Measurements from ENCODE around the gene DDB1.

DDB1 gene

GRCh38 chr11:61297746-61298145 is 35.2 kb downstream of the DDB1 start:
- no peak overlapping the region for H3K27ac ChIP-seq (ENCODE audit: insufficient read depth in 1 of 2, low read depth in 1 of 2, low read length in 2 of 2, poor library complexity in 1 of 2, severe bottlenecking in 2 of 2)
- no peaks in the 10 kb centered on the region for H3K9me3 ChIP-seq (ENCODE audit: control extremely low read depth in 1 of 5, control insufficient read depth in 4 of 5, insufficient read depth in 2 of 5, low read depth in 1 of 5, low read length in 4 of 5)
- ChIA-PET POLR2A (no interaction called here), CTCF (interaction anchor here (0.8 kb wide), 1 partner anchor 20 kb away, joined by 3 read pairs; no protein-coding TSS in a partner anchor)
- H3K4me1 ChIP-seq (ENCODE audit: control extremely low read depth in 1 of 4, control insufficient read depth in 4 of 4, insufficient read depth in 4 of 4, low read length in 3 of 4): peaks cover 4 to 50% (median 38%) of the 10 kb centered on the region in 4 experiments
- H3K36me3 ChIP-seq (ENCODE audit: control insufficient read depth in 4 of 4, insufficient read depth in 4 of 4, low read length in 3 of 4): peaks cover 13 to 46% (median 32%) of the 10 kb centered on the region in 4 experiments
- WGBS (ENCODE audit: insufficient coverage): 28% methylated on average over 3 of the region's 5 CpGs
- peak in 1 of 3 donors; percentile 10 for DNase-seq
- H3K4me3 ChIP-seq (ENCODE audit: control insufficient read depth in 1 of 7, extremely low read depth in 1 of 7, insufficient read depth in 4 of 7, low read depth in 2 of 7, low read length in 6 of 7): no peak overlapping the region
- H3K27me3 ChIP-seq (replicated peaks in 2 of 5; ENCODE audit: control insufficient read depth in 4 of 5, insufficient read depth in 5 of 5, low read length in 4 of 5): no peaks in the 10 kb centered on the region

GRCh38 chr11:61297341-61297740 is 35.6 kb downstream of the DDB1 start:
- no peak overlapping the region for H3K4me3 ChIP-seq (ENCODE audit: control insufficient read depth in 1 of 7, extremely low read depth in 1 of 7, insufficient read depth in 4 of 7, low read depth in 2 of 7, low read length in 6 of 7)
- peaks cover 13 to 42% (median 28%) of the 10 kb centered on the region in 4 experiments for H3K36me3 ChIP-seq (ENCODE audit: control insufficient read depth in 4 of 4, insufficient read depth in 4 of 4, low read length in 3 of 4)
- H3K27ac ChIP-seq (ENCODE audit: insufficient read depth in 1 of 2, low read depth in 1 of 2, low read length in 2 of 2, poor library complexity in 1 of 2, severe bottlenecking in 2 of 2): no peak overlapping the region
- POLR2A ChIA-PET: no interaction called here
- WGBS (ENCODE audit: insufficient coverage): 78% methylated on average over 1 of the region's 1 CpG
- no peaks in the 10 kb centered on the region for H3K27me3 ChIP-seq (replicated peaks in 2 of 5; ENCODE audit: control insufficient read depth in 4 of 5, insufficient read depth in 5 of 5, low read length in 4 of 5)
- H3K9me3 ChIP-seq (ENCODE audit: control extremely low read depth in 1 of 5, control insufficient read depth in 4 of 5, insufficient read depth in 2 of 5, low read depth in 1 of 5, low read length in 4 of 5): no peaks in the 10 kb centered on the region
- DNase-seq: no peak
- CTCF ChIA-PET: interaction anchor here (0.8 to 1.1 kb wide), 2 partner anchors 17 to 20 kb away, joined by 3 read pairs; no protein-coding TSS in a partner anchor
- peaks cover 4 to 50% (median 38%) of the 10 kb centered on the region in 4 experiments for H3K4me1 ChIP-seq (ENCODE audit: control extremely low read depth in 1 of 4, control insufficient read depth in 4 of 4, insufficient read depth in 4 of 4, low read length in 3 of 4)

- 38% methylated on average over 9 of the region's 12 CpGs for WGBS (ENCODE audit: insufficient coverage)
- no peak for DNase-seq
- Histone ChIP-seq H3K4me3 (ENCODE audit: control insufficient read depth in 1 of 7, extremely low read depth in 1 of 7, insufficient read depth in 4 of 7, low read depth in 2 of 7, low read length in 6 of 7) (peak overlapping the region; percentile 19 to 80 (median 72)), H3K9me3 (ENCODE audit: control extremely low read depth in 1 of 5, control insufficient read depth in 4 of 5, insufficient read depth in 2 of 5, low read depth in 1 of 5, low read length in 4 of 5) (no peaks in the 10 kb centered on the region), H3K36me3 (ENCODE audit: control insufficient read depth in 4 of 4, insufficient read depth in 4 of 4, low read length in 3 of 4) (peaks cover 6 to 26% (median 14%) of the 10 kb centered on the region in 4 experiments), H3K27ac (ENCODE audit: insufficient read depth in 1 of 2, low read depth in 1 of 2, low read length in 2 of 2, poor library complexity in 1 of 2, severe bottlenecking in 2 of 2) (no peak overlapping the region), H3K27me3 (replicated peaks in 2 of 5; ENCODE audit: control insufficient read depth in 4 of 5, insufficient read depth in 5 of 5, low read length in 4 of 5) (no peaks in the 10 kb centered on the region), H3K4me1 (ENCODE audit: control extremely low read depth in 1 of 4, control insufficient read depth in 4 of 4, insufficient read depth in 4 of 4, low read length in 3 of 4) (peaks cover 4 to 50% (median 38%) of the 10 kb centered on the region in 4 experiments)
- ChIA-PET CTCF (interaction anchor here (1.3 to 3.2 kb wide), 5 partner anchors 19 to 106 kb away, joined by 3 to 30 read pairs (median 4); no protein-coding TSS in a partner anchor), POLR2A (no interaction called here)
These were observed 37.3 kb downstream of the DDB1 start for GRCh38 chr11:61295596-61295926.

GRCh38 chr11:61294717-61295595 is 37.9 kb downstream of the DDB1 start, which contains the start of gene VWCE:
TSS of gene VWCE (minus strand) at chr11:61295316. CDS start at chr11:61295037, 279 bp downstream.
- peak; percentile 75 to 91 (median 84) for DNase-seq
- no peaks in the 10 kb centered on the region for H3K9me3 ChIP-seq (ENCODE audit: control extremely low read depth in 1 of 5, control insufficient read depth in 4 of 5, insufficient read depth in 2 of 5, low read depth in 1 of 5, low read length in 4 of 5)
- no peaks in the 10 kb centered on the region for H3K27me3 ChIP-seq (replicated peaks in 2 of 5; ENCODE audit: control insufficient read depth in 4 of 5, insufficient read depth in 5 of 5, low read length in 4 of 5)
- H3K27ac ChIP-seq (ENCODE audit: insufficient read depth in 1 of 2, low read depth in 1 of 2, low read length in 2 of 2, poor library complexity in 1 of 2, severe bottlenecking in 2 of 2): no peak within 1 kb of the TSS
- ChIA-PET POLR2A (interaction anchor here (1.1 to 1.2 kb wide), 3 partner anchors 14 to 68 kb away, joined by 3 read pairs; partner anchors contain the start of gene TMEM138), CTCF (interaction anchor here (0.6 to 3.2 kb wide), 7 partner anchors 15 to 106 kb away, joined by 3 to 30 read pairs (median 4); no protein-coding TSS in a partner anchor)
- H3K4me3 ChIP-seq (ENCODE audit: control insufficient read depth in 1 of 7, extremely low read depth in 1 of 7, insufficient read depth in 4 of 7, low read depth in 2 of 7, low read length in 6 of 7): peak within 1 kb of the TSS; percentile 19 to 80 (median 72)
- 1% methylated on average over 83 of the region's 97 CpGs for WGBS (ENCODE audit: insufficient coverage)
- peaks cover 4 to 50% (median 38%) of the 10 kb centered on the region in 4 experiments for H3K4me1 ChIP-seq (ENCODE audit: control extremely low read depth in 1 of 4, control insufficient read depth in 4 of 4, insufficient read depth in 4 of 4, low read length in 3 of 4)
- H3K36me3 ChIP-seq (ENCODE audit: control insufficient read depth in 4 of 4, insufficient read depth in 4 of 4, low read length in 3 of 4): peaks cover under 1 to 20% (median 9%) of the 10 kb centered on the region in 4 experiments

GRCh38 chr11:61293867-61294716 is 38.8 kb downstream of the DDB1 start:
- Histone ChIP-seq H3K27ac (ENCODE audit: insufficient read depth in 1 of 2, low read depth in 1 of 2, low read length in 2 of 2, poor library complexity in 1 of 2, severe bottlenecking in 2 of 2) (no peak overlapping the region), H3K36me3 (ENCODE audit: control insufficient read depth in 4 of 4, insufficient read depth in 4 of 4, low read length in 3 of 4) (peaks cover 0 to 12% (median 4%) of the 10 kb centered on the region in 4 experiments), H3K27me3 (replicated peaks in 2 of 5; ENCODE audit: control insufficient read depth in 4 of 5, insufficient read depth in 5 of 5, low read length in 4 of 5) (no peaks in the 10 kb centered on the region), H3K4me1 (ENCODE audit: control extremely low read depth in 1 of 4, control insufficient read depth in 4 of 4, insufficient read depth in 4 of 4, low read length in 3 of 4) (peaks cover 4 to 50% (median 38%) of the 10 kb centered on the region in 4 experiments), H3K4me3 (ENCODE audit: control insufficient read depth in 1 of 7, extremely low read depth in 1 of 7, insufficient read depth in 4 of 7, low read depth in 2 of 7, low read length in 6 of 7) (peak overlapping the region; percentile 19 to 80 (median 72)), H3K9me3 (ENCODE audit: control extremely low read depth in 1 of 5, control insufficient read depth in 4 of 5, insufficient read depth in 2 of 5, low read depth in 1 of 5, low read length in 4 of 5) (no peaks in the 10 kb centered on the region)
- CTCF ChIA-PET: interaction anchor here (0.6 to 3.2 kb wide), 9 partner anchors 10 to 64 kb away, joined by 3 to 30 read pairs (median 3); no protein-coding TSS in a partner anchor
- POLR2A ChIA-PET: interaction anchor here (1.1 to 1.2 kb wide), 3 partner anchors 13 to 69 kb away, joined by 3 read pairs; partner anchors contain the start of gene TMEM138
- peak; percentile 49 to 82 (median 72) for DNase-seq
- under 1% methylated on average over 52 of the region's 60 CpGs for WGBS (ENCODE audit: insufficient coverage)

GRCh38 chr11:61292356-61292755 is 40.5 kb downstream of the DDB1 start:
- ChIA-PET POLR2A (no interaction called here), CTCF (interaction anchor here (1.4 to 3.2 kb wide), 2 partner anchors 16 to 38 kb away, joined by 5 to 30 read pairs; no protein-coding TSS in a partner anchor)
- peaks cover 0 to 14% (median 1%) of the 10 kb centered on the region in 4 experiments for H3K36me3 ChIP-seq (ENCODE audit: control insufficient read depth in 4 of 4, insufficient read depth in 4 of 4, low read length in 3 of 4)
- no peaks in the 10 kb centered on the region for H3K9me3 ChIP-seq (ENCODE audit: control extremely low read depth in 1 of 5, control insufficient read depth in 4 of 5, insufficient read depth in 2 of 5, low read depth in 1 of 5, low read length in 4 of 5)
- no CpG with 5 or more reads among the region's 2 CpGs for WGBS (ENCODE audit: insufficient coverage)
- DNase-seq: no peak
- no peaks in the 10 kb centered on the region for H3K27me3 ChIP-seq (replicated peaks in 2 of 5; ENCODE audit: control insufficient read depth in 4 of 5, insufficient read depth in 5 of 5, low read length in 4 of 5)
- H3K4me3 ChIP-seq (ENCODE audit: control insufficient read depth in 1 of 7, extremely low read depth in 1 of 7, insufficient read depth in 4 of 7, low read depth in 2 of 7, low read length in 6 of 7): no peak overlapping the region
- H3K27ac ChIP-seq (ENCODE audit: insufficient read depth in 1 of 2, low read depth in 1 of 2, low read length in 2 of 2, poor library complexity in 1 of 2, severe bottlenecking in 2 of 2): no peak overlapping the region
- peaks cover 4 to 33% (median 29%) of the 10 kb centered on the region in 4 experiments for H3K4me1 ChIP-seq (ENCODE audit: control extremely low read depth in 1 of 4, control insufficient read depth in 4 of 4, insufficient read depth in 4 of 4, low read length in 3 of 4)
